WI38 (cell line): ENCODE measurements around the gene MAML3.

Experiments used
- H3K4me3 ChIP-seq: 2 replicates; pipeline ENCODE4 v1.5.1; 2011; ENCODE audit warnings: low read depth, mild to moderate bottlenecking, control low read depth, low read length
- TF ChIP-seq, protein P1 (sequence below): IDR thresholded peaks from 2 replicates; pipeline ENCODE4 v1.5.1; 2012; ENCODE audit warnings: low read depth, mild to moderate bottlenecking, control low read depth, low read length

Gene MAML3

DNA sequence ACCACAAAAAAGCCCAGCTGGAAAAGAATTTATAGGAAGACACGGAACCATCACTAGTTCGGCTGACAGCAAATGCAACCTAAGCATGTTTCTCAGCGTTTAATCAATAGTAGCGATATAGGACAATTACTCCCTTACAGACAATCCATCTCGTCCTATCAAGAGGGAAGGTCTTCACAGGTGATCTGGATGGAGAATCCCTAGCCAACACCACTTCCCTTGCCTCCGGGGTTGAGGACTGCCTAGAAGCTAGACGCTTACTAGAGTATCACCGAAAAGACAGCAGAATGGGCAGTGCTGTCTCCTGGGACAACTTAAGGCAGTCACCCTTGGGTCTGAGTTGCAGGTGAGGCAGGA, 32.1 kb upstream of the MAML3 start:
- TF ChIP-seq, protein P1, sequence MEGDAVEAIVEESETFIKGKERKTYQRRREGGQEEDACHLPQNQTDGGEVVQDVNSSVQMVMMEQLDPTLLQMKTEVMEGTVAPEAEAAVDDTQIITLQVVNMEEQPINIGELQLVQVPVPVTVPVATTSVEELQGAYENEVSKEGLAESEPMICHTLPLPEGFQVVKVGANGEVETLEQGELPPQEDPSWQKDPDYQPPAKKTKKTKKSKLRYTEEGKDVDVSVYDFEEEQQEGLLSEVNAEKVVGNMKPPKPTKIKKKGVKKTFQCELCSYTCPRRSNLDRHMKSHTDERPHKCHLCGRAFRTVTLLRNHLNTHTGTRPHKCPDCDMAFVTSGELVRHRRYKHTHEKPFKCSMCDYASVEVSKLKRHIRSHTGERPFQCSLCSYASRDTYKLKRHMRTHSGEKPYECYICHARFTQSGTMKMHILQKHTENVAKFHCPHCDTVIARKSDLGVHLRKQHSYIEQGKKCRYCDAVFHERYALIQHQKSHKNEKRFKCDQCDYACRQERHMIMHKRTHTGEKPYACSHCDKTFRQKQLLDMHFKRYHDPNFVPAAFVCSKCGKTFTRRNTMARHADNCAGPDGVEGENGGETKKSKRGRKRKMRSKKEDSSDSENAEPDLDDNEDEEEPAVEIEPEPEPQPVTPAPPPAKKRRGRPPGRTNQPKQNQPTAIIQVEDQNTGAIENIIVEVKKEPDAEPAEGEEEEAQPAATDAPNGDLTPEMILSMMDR, result no peak
- H3K4me3 ChIP-seq, result no peak overlapping the region

DNA sequence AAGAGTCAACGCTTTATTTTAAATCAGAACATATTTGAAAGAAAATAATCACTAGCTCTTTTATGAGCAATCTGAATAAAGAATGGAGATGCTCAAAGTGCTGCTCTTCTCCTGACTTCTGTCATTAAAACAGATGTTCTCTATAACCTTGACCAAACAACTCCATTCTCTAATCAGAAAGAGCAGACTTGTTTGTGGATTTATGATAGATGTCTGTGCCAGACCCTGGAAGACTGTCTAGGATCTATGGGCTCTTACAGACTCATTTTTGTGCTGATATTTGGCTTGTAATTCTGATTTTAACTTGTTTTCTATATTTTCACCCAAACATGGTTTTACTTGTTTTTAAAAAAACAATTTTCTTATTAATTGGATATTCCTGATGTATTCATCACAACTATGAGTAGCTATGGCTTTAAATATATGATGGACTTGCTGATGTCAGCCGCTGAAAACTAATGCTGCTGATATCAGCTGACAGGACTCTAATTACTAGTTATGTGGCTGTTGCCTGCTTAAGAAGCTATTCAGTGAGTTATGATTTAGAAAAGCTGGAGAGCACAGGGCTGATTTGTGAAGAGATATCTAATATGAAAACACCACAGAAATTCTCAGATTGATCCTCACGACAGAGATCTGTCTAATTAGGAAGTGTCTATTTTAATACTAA, 31.6 kb upstream of the MAML3 start:
- no peak overlapping the region for H3K4me3 ChIP-seq
- TF ChIP-seq, protein P1, result no peak

DNA sequence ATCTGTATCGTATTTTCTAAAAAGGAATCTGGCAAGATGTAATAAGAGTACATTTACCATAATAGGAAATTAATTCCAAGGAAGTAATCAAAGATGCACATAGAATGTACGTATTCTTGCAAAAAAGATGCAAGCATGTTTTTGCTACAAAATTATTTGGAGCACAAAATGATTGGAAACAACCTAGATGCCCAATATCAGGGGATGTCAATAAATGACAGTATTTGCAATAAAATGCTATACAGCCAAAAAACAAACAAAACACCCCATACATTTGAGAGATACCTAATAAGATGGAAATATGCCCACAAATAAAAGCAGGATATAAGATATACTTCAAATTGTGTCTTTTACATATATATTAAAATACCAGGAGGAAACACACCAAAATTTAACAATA, 29.3 kb upstream of the MAML3 start:
- TF ChIP-seq, protein P1, result no peak

DNA sequence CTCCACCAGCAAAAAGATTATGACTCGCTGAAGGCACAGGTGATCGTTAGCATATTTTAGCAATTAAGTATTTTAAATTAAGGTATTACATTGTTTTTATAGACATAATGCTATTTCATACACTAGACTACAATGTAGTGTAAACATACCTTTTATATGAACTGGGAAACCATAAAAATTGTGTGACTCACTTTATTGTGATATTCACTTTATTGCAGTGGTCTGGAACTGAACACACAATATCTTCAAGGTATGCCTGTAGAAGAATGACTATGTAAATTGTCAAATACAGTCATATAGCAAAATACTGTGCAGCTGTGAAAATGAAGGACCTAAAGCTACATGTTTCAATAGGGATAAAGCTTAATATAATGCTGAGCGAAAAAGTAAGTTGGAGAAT, 26.6 kb upstream of the MAML3 start:
- TF ChIP-seq, protein P1, result no peak
- H3K4me3 ChIP-seq, result no peak overlapping the region

More for the DNA sequence above, 29.3 kb upstream of the MAML3 start:
- H3K4me3 ChIP-seq, result no peak overlapping the region

DNA sequence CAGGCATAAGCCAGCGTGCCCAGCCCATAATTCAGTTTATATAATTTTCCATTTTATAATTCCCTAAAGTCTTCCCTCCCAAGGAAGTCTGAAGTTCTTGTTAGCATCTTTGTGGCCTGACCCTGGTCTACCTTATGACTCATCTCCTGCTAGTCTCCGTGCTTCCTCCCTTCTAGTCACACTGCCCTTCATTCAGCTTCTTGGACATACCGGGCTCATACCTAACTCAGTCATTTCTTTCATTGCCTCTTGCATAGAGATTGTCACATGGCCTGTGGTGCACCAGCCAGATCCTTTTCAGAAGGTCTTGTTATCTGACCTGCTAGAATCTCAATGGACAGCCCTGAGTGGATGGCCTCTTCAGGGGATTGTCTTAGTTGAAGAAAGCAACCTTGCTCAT, 22.8 kb upstream of the MAML3 start:
- H3K4me3 ChIP-seq, result no peak overlapping the region
- TF ChIP-seq, protein P1, result no peak

DNA sequence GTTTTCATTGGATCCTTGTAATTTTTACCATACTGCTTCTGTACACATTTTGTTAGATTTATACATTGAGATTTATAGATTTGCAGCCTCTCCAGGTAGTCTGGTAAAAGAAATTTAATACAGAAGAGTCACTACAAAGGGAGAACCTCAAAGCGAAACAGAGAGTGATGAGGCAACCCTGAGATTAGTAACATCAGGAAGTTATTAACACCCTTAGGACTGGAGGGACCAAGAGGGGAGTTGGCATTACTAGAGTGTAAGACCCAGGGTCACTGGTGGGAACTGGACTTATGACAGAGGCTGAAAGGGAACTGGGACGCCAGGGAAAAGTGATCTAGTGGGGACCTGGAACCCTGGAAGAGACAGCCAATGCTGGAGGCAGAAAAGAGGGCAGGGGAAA, 20.6 kb upstream of the MAML3 start:
- no peak overlapping the region for H3K4me3 ChIP-seq
- TF ChIP-seq, protein P1, result no peak

DNA sequence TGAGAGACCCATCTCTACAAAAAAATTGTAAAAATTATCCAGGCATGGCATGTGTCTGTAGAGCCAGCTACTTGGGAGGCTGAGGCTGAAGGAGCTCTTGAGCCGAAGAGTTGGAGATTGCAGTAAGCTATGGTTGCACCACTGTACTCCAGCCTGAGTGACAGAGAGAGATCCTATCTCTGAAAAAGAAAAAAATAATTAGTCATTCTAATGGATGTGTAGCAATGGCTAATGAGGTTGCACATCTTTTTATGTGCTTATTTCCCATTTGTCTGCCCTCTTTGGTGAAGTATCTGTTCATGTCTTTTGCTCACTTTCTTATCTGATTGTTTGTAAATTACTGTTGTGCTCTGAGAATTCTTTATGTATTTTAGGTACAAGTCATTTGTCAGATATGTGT, 19.0 kb upstream of the MAML3 start:
- H3K4me3 ChIP-seq, result no peak overlapping the region
- TF ChIP-seq, protein P1, result no peak
